BJ (cell line): ENCODE measurements around the gene MYG1. TPM values are rescaled to one million over a fixed set of nuclear protein-coding genes. Genes with fewer than 3 reads are reported as not detected.

Source experiments
- CTCF ChIA-PET: fragments of 350-600 bp; formaldehyde crosslinking; extraction: SDS; loops from one replicate; lab custom pipeline; 2021; ENCODE audit warnings: antibody characterized with exemption, inconsistent platforms; lab: Yijun Ruan, JAX
- POLR2A ChIA-PET: fragments of 300-600 bp; sonication (Branson Sonifier 250); formaldehyde crosslinking; extraction: SDS; loops from one replicate; lab custom pipeline; 2021; ENCODE audit warnings: antibody characterized with exemption; lab: Charles Lee
- DNase-seq: peaks from one replicate; pipeline ENCODE4 v3.0.0-alpha.2; 2011; ENCODE audit warnings: low read depth
- H3K27me3 ChIP-seq: 2 replicates; pipeline ENCODE4 v1.6.0; 2011; ENCODE audit warnings: low read length; ENCODE audit not compliant: control insufficient read depth, insufficient read depth
- H3K36me3 ChIP-seq: 2 replicates; pipeline ENCODE4 v1.5.1; 2011; ENCODE audit warnings: low read length; ENCODE audit not compliant: control insufficient read depth, insufficient read depth
- H3K4me3 ChIP-seq: 2 replicates; pipeline ENCODE4 v1.5.1; 2011; ENCODE audit warnings: low read depth, mild to moderate bottlenecking, control low read depth, low read length
- polyA plus RNA-seq: library from polyadenylated mRNA; depleted of rRNA; stranded (reverse); fragments of >200 nt; gene quantifications from 2 replicates; pipeline ENCODE4 v1.2.3, GENCODE V29; 2011
- TF ChIP-seq, protein P1 (sequence below): IDR thresholded peaks from 2 replicates; pipeline ENCODE4 v1.5.1; 2011; ENCODE audit warnings: low read depth, mild to moderate bottlenecking, control low read depth, inconsistent platforms, low read length, moderate library complexity; ENCODE audit not compliant: insufficient read depth

The MYG1 gene
- polyA plus RNA-seq, 1 experiment: 78.3 TPM

DNA sequence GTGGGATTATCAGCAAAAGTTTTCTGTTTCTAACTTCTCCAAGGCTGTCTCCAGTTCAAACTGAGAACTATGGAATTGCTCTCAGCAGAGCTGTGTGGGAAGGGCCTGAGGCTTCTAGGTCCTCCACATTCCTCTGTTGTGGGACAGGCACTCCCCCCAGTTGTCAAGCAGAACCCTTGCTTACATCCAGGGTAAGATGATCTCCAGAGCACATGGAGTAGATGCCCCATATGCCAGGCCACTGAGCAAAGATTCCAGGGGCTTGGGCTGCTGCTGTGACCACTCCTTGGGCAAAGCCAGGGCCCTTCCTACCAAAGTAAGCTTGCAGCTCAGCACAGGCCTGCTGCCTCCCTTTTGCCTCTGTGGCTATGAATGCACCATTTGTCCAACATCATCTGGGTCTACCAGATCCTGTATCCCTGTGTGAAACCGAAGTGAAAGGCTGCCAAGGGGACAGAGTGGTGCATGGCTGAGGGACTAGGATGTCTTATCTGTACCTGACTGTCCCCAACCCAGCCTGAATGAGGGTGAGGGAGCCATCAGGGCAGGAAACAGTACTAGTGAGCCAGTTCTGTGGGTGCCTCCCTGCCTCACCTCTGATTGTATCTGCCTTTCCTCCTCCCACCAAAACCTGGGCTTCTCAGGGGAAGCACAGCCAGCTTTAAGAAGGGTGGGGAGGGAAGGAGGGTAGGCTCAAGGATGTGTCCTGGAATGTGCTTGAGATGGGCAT is 44.5 kb upstream of the MYG1 start:
- POLR2A ChIA-PET: interaction anchor here (0.7 kb wide), 1 partner anchor 10 kb away, joined by 3 read pairs; no protein-coding TSS in a partner anchor
- no peak for DNase-seq
- peaks cover 11% of the 10 kb centered on the region for H3K36me3 ChIP-seq
- CTCF ChIA-PET: interaction anchor here (1.2 to 5.5 kb wide), 3 partner anchors 12 to 90 kb away, joined by 3 to 40 read pairs (median 5); partner anchors contain the start of gene ESPL1
- TF ChIP-seq, protein P1, sequence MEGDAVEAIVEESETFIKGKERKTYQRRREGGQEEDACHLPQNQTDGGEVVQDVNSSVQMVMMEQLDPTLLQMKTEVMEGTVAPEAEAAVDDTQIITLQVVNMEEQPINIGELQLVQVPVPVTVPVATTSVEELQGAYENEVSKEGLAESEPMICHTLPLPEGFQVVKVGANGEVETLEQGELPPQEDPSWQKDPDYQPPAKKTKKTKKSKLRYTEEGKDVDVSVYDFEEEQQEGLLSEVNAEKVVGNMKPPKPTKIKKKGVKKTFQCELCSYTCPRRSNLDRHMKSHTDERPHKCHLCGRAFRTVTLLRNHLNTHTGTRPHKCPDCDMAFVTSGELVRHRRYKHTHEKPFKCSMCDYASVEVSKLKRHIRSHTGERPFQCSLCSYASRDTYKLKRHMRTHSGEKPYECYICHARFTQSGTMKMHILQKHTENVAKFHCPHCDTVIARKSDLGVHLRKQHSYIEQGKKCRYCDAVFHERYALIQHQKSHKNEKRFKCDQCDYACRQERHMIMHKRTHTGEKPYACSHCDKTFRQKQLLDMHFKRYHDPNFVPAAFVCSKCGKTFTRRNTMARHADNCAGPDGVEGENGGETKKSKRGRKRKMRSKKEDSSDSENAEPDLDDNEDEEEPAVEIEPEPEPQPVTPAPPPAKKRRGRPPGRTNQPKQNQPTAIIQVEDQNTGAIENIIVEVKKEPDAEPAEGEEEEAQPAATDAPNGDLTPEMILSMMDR: no peak
- no peaks in the 10 kb centered on the region for H3K27me3 ChIP-seq
- no peak overlapping the region for H3K4me3 ChIP-seq

DNA sequence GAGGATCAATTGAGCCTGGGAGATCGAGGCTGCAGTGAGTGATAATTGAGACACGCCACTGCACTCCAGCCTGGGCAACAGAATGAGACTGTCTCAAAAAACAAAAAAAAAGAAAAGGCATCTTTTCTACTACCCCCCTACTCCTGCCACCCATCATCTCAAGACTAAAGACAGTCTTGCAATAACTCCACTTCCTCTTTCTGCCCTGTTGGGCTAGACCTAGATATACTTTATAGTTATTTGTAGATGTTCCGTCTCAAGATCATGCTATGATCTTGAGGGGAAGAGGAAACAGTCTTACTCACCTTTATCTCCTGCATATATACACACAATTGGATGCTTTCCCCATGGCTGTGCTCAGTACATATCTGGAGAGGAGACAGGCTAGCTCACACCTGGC is 43.5 kb upstream of the MYG1 start:
- CTCF ChIA-PET: interaction anchor here (5.5 kb wide), 1 partner anchor 11 kb away, joined by 40 read pairs; the partner anchor contains the start of gene ESPL1
- Histone ChIP-seq H3K4me3 (no peak overlapping the region), H3K27me3 (no peaks in the 10 kb centered on the region), H3K36me3 (peaks cover 11% of the 10 kb centered on the region)
- no peak for DNase-seq
- TF ChIP-seq, protein P1: no peak
- POLR2A ChIA-PET: no interaction called here

DNA sequence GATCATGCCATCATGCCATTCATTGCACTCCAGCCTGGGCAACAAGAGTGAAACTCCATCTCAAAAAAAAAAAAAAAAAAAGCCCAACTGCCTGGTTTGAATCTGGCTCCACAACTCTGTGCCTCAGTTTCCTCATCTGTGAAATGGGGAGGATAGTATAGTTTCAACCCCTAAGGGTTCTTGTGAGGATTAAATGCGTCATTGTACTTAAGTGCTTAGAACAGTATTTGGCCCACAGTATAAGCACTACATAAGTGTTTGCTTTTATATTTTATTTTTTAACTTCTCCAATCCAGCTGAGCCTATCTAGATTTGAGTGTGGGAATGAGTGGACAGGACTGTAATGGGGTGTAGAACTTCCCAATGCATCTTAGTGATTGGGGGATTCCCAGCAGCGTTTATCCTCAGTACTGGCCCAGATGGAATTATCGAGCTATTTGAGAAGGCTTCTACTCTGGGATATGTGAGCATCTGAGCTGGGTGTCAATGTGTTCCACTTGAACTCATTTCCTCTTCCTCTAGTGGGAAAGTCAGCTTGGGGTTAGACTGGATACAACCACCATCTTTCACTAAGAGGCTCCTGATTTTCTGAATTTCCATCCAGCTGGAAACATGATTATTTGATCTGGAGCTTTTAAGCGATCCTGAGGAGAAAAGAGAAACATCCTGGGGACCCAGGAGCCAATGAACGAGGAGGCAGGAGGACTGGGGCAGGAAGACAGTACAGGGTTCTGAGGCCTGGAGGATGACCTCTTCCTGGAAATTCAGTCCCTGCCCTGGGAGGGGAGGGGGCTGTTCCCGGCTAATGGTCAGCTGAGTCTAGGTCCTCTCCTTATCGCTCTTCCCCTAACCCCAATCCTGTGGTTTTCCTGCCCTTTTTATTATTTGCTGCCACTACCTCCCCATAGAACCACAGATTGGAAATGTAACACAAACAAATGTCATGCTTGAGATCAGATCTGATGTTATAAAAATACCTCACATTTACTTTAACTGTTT is 40.7 kb upstream of the MYG1 start:
- POLR2A ChIA-PET: no interaction called here
- no peak overlapping the region for H3K4me3 ChIP-seq
- H3K36me3 ChIP-seq: peaks cover 10% of the 10 kb centered on the region
- no peak for DNase-seq
- TF ChIP-seq, protein P1: no peak
- CTCF ChIA-PET: interaction anchor here (0.6 to 1.2 kb wide), 4 partner anchors 8 to 126 kb away, joined by 3 to 4 read pairs (median 4); no protein-coding TSS in a partner anchor
- H3K27me3 ChIP-seq: no peaks in the 10 kb centered on the region

DNA sequence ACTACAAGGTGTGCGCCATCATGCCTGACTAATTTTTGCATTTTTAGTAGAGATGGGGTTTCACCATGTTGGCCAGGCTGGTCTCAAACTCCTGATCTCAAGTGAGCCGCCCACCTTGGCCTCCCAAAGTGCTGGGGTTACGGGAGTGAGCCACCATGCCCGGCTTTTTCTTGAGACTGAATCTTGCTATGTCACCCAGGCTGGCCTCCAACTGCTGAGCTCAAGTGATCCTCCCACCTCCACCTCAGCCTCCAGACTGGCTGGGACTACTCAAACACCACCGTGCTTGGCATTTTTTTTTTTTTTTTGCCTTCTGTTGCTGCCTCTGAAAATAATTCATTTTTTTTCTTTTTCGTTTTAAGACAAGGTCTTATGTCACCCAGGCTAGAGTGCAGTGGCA is 39.6 kb upstream of the MYG1 start:
- POLR2A ChIA-PET: no interaction called here
- CTCF ChIA-PET: no interaction called here
- Histone ChIP-seq H3K4me3 (no peak overlapping the region), H3K36me3 (peaks cover 5% of the 10 kb centered on the region), H3K27me3 (no peaks in the 10 kb centered on the region)
- TF ChIP-seq, protein P1: no peak
- DNase-seq: no peak

DNA sequence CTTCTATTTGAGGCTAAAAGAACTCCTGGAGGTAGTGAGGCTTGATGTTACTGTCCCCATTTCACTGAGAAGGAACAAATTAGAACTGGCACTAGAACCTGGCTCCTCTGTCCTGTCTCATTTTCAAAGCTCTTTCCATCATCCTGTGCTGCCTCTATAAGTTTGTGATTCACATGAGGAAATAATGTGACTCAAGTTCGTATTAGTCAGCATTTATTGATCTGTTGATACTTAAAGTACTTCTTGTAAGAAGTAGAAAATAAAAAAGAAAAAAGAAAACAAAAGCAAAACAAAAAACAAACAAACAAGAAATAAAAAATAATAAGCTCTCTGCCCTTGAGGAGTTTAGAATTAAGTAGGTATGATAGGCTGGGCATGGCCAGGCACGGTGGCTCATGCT is 33.7 kb upstream of the MYG1 start:
- TF ChIP-seq, protein P1: no peak
- CTCF ChIA-PET: interaction anchor here (0.9 to 6.7 kb wide), 3 partner anchors 12 to 76 kb away, joined by 3 to 68 read pairs (median 40); a partner anchor contains a TSS
- Histone ChIP-seq H3K36me3 (no peaks in the 10 kb centered on the region), H3K4me3 (no peak overlapping the region), H3K27me3 (no peaks in the 10 kb centered on the region)
- DNase-seq: no peak
- POLR2A ChIA-PET: no interaction called here
